Naive thymus-derived CD4-positive, alpha-beta T cell (primary cell): ENCODE data around the gene CFAP410. TPM values are rescaled to one million over a fixed set of nuclear protein-coding genes. Genes with fewer than 3 reads are reported as not detected.
A peak's percentile ranks its signal among the peaks of the same experiment; 100 is the strongest.
"Not testable (repeated sequence)": the region's sequence is repeated elsewhere in the genome, so short reads cannot be mapped to it uniquely, and the experiment has no call there.

ENCODE experiments used
- ATAC-seq: fragments of 150-1000 bp; cut with Tn5 transposase; 2 replicates; pipeline ENCODE4 v1.10.0; 2021; ENCODE audit warnings: mild to moderate bottlenecking, moderate library complexity
- CTCF ChIA-PET: fragments of 350-600 bp; sonication (Branson Sonifier 250); formaldehyde crosslinking; loops from one replicate; lab custom pipeline; 2021; ENCODE audit warnings: antibody characterized with exemption; lab: Charles Lee
- POLR2A ChIA-PET: fragments of 350-600 bp; sonication (Branson Sonifier 250); formaldehyde crosslinking; loops from one replicate; lab custom pipeline; 2021; ENCODE audit warnings: antibody characterized with exemption, inconsistent platforms; lab: Charles Lee
- DNase-seq, 9 donors: peaks; one replicate each; pipeline versions ENCODE4 v3.0.0 to v3.0.0-alpha.2; 2020 to 2022; ENCODE audit warnings: mixed read lengths in 1 of 9
- H3K27ac ChIP-seq: one replicate; pipeline ENCODE4 v1.7.0; 2013; ENCODE audit warnings: mild to moderate bottlenecking, low read depth, low read length, moderate library complexity
- H3K27me3 ChIP-seq, 2 donors: one replicate each; pipeline ENCODE4 v1.7.0; 2013; ENCODE audit warnings: low read length in 2 of 2, mild to moderate bottlenecking in 2 of 2, moderate library complexity in 2 of 2; ENCODE audit not compliant: control insufficient read depth in 2 of 2, insufficient read depth in 2 of 2
- H3K36me3 ChIP-seq, 3 experiments: 1 replicate in 2 of 3; 2 replicates in 1 of 3; pipeline ENCODE4 v1.7.0; 2013; ENCODE audit warnings: low read length in 3 of 3, mild to moderate bottlenecking in 3 of 3, moderate library complexity in 1 of 3; ENCODE audit not compliant: insufficient read depth in 3 of 3, control insufficient read depth in 2 of 3
- H3K4me1 ChIP-seq, 2 donors: one replicate each; pipeline ENCODE4 v1.7.0; 2013; ENCODE audit warnings: low read length in 2 of 2, mild to moderate bottlenecking in 2 of 2, moderate library complexity in 1 of 2; ENCODE audit not compliant: control insufficient read depth in 2 of 2, insufficient read depth in 2 of 2
- H3K4me3 ChIP-seq: 2 replicates; pipeline ENCODE4 v1.7.0; 2013; ENCODE audit warnings: mild to moderate bottlenecking, low read length
- H3K9me3 ChIP-seq, 3 experiments: 1 replicate in 2 of 3; 2 replicates in 1 of 3; pipeline ENCODE4 v1.7.0; 2013; ENCODE audit warnings: low read length in 3 of 3; ENCODE audit not compliant: control insufficient read depth in 2 of 3
- H3K27ac Mint-ChIP-seq, 9 donors: one replicate each; pipeline ENCODE4 v1.8.0; 2020 to 2022; ENCODE audit warnings: mixed read lengths in 9 of 9, mild to moderate bottlenecking in 8 of 9, moderate library complexity in 5 of 9, inconsistent platforms in 2 of 9
- H3K27me3 Mint-ChIP-seq, 5 donors: one replicate each; pipeline ENCODE4 v1.8.0; 2021 to 2022; ENCODE audit warnings: mixed read lengths in 5 of 5, mild to moderate bottlenecking in 1 of 5
- H3K36me3 Mint-ChIP-seq, 5 donors: one replicate each; pipeline ENCODE4 v1.8.0; 2020 to 2022; ENCODE audit warnings: mixed read lengths in 5 of 5, mild to moderate bottlenecking in 3 of 5, inconsistent platforms in 1 of 5
- H3K4me1 Mint-ChIP-seq, 7 donors: one replicate each; pipeline ENCODE4 v1.8.0; 2020 to 2022; ENCODE audit warnings: mixed read lengths in 7 of 7, mild to moderate bottlenecking in 3 of 7, inconsistent platforms in 1 of 7
- H3K4me3 Mint-ChIP-seq, 10 donors: one replicate each; pipeline ENCODE4 v1.8.0; 2020 to 2022; ENCODE audit warnings: mild to moderate bottlenecking in 10 of 10, mixed read lengths in 10 of 10, moderate library complexity in 6 of 10, inconsistent platforms in 2 of 10
- H3K9me3 Mint-ChIP-seq, 11 donors: one replicate each; pipeline ENCODE4 v1.8.0; 2020 to 2022; ENCODE audit warnings: mixed read lengths in 11 of 11, mild to moderate bottlenecking in 4 of 11, inconsistent platforms in 1 of 11, moderate library complexity in 1 of 11
- intact Hi-C, 2 donors: fragments of 100-400 bp; cut with micrococcal nuclease; formaldehyde crosslinking; loops; one replicate each; pipeline ENCODE4 v1.15.1; 2023
- polyA plus RNA-seq, 2 donors: library from polyadenylated mRNA; unstranded; fragments of 300-500 nt; fragmentation: Illumina TruSeq; gene quantifications; one replicate each; pipeline ENCODE4 v1.2.3, GENCODE V29; 2021
- total RNA-seq, 6 experiments: library from RNA in 5 of 6; stranded (reverse) in 5 of 6; gene quantifications; 1 replicate in 5 of 6; 2 replicates in 1 of 6; pipeline ENCODE4 v1.2.3 and lab custom pipeline; 2021 to 2026

CFAP410 gene
- total and polyA plus RNA-seq, 7 experiments from 2014 or later, result 20.8 to 66.7 (median 46.9) TPM

DNA sequence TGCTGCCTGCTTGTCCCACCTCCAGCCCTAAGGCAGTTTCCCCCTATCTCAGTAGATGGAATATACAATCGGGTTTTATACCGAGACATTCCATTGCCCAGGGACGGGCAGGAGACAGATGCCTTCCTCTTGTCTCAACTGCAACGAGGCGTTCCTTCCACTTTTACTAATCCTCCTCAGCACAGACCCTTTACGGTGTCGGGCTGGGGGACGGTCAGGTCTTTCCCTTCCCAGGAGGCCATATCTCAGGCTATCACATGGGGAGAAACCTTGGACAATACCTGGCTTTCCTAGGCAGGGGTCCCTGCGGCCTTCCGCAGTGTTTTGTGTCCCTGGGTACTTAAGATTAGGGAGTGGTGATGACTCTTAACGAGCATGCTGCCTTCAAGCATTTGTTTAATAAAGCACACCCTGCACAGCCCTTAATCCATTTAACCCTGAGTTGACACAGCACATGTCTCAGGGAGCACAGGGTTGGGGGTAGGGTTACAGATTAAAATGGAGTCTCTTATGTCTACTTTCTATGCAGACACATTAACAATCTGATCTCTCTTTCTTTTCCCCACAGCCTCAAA lies 55.9 kb downstream of the CFAP410 start:
- H3K9me3 ChIP-seq, H3K27me3 Mint-ChIP-seq, H3K27ac ChIP-seq, H3K4me1 ChIP-seq, H3K9me3 Mint-ChIP-seq, H3K4me3 Mint-ChIP-seq, DNase-seq, intact Hi-C loops, H3K36me3 Mint-ChIP-seq, H3K4me1 Mint-ChIP-seq, H3K27me3 ChIP-seq, POLR2A ChIA-PET, ATAC-seq, H3K36me3 ChIP-seq, CTCF ChIA-PET, H3K4me3 ChIP-seq: not testable (repeated sequence)
- peak overlapping the region in 1 of 9 donors; percentile 22 for H3K27ac Mint-ChIP-seq

DNA sequence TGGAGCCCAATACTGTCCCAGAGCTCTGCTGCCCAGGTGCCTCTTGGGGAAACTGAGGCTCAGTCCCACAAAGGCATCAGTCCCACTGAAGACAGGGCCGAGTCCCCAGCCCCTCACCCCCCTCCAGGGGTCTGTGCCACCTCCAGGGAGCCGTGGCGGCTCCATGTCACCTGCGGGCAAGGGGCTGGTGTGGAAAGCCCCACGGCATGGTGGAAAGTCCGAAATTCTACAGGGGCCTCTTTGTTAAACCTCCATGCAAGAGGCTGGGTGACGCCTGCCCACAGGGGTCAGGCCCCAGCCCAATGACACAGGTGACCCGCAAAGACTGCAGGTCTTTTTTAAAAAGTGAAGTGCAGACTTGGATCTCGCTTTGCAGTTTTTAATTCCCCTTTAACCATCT lies 56.8 kb downstream of the CFAP410 start:
- ATAC-seq, result no peak
- no peaks in the 10 kb centered on the region for H3K9me3 ChIP-seq

DNA sequence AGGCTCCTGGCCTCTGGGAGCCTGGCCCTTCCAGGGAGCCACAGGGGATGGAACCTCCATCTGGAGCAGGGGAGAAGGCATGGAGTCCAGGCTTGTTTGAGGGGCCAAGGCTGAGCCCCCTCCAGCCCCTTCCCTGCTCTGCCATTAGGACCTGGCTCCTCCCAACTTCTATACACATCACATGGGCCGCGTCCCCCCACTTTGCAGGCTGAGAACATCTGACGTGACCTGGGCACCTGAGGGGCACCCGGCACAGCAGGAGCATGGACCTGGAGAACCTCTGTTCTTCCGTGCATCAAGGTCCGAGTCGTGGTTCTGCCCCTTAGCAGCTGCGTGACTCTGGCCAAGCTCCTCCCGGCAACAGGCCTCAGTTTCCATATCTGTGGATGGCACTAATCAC lies 57.4 kb downstream of the CFAP410 start:
- Histone ChIP-seq H3K36me3 (no peaks in the 10 kb centered on the region), H3K4me1 (no peaks in the 10 kb centered on the region), H3K27me3 (no peaks in the 10 kb centered on the region), H3K4me3 (no peak overlapping the region), H3K9me3 (no peaks in the 10 kb centered on the region), H3K27ac (no peak overlapping the region)
- H3K27me3 Mint-ChIP-seq, result peaks cover 0 to 10% (median 0%) of the 10 kb centered on the region in 5 donors
- peak in 1 of 9 donors; percentile 7 for DNase-seq
- ChIA-PET POLR2A (interaction anchor here (0.6 kb wide), 1 partner anchor 159 kb away, joined by 3 read pairs; no protein-coding TSS in a partner anchor), CTCF (no interaction called here)
- no peaks in the 10 kb centered on the region for H3K36me3 Mint-ChIP-seq
- H3K4me3 Mint-ChIP-seq, result no peak overlapping the region
- no peak overlapping the region for H3K27ac Mint-ChIP-seq
- ATAC-seq, result no peak
- intact Hi-C loops, result no loop called here
- H3K4me1 Mint-ChIP-seq, result no peaks in the 10 kb centered on the region
- no peaks in the 10 kb centered on the region for H3K9me3 Mint-ChIP-seq

More for the DNA sequence above, 56.8 kb downstream of the CFAP410 start:
- POLR2A ChIA-PET, result no interaction called here
- Histone ChIP-seq H3K4me1 (no peaks in the 10 kb centered on the region), H3K36me3 (no peaks in the 10 kb centered on the region), H3K27ac (no peak overlapping the region), H3K27me3 (no peaks in the 10 kb centered on the region), H3K4me3 (no peak overlapping the region)
- Mint-ChIP-seq H3K36me3 (no peaks in the 10 kb centered on the region), H3K27me3 (peaks cover 0 to 7% (median 0%) of the 10 kb centered on the region in 5 donors), H3K9me3 (no peaks in the 10 kb centered on the region), H3K27ac (no peak overlapping the region), H3K4me1 (no peaks in the 10 kb centered on the region), H3K4me3 (no peak overlapping the region)
- intact Hi-C loops, result no loop called here
- DNase-seq, result no peak
- CTCF ChIA-PET, result no interaction called here

DNA sequence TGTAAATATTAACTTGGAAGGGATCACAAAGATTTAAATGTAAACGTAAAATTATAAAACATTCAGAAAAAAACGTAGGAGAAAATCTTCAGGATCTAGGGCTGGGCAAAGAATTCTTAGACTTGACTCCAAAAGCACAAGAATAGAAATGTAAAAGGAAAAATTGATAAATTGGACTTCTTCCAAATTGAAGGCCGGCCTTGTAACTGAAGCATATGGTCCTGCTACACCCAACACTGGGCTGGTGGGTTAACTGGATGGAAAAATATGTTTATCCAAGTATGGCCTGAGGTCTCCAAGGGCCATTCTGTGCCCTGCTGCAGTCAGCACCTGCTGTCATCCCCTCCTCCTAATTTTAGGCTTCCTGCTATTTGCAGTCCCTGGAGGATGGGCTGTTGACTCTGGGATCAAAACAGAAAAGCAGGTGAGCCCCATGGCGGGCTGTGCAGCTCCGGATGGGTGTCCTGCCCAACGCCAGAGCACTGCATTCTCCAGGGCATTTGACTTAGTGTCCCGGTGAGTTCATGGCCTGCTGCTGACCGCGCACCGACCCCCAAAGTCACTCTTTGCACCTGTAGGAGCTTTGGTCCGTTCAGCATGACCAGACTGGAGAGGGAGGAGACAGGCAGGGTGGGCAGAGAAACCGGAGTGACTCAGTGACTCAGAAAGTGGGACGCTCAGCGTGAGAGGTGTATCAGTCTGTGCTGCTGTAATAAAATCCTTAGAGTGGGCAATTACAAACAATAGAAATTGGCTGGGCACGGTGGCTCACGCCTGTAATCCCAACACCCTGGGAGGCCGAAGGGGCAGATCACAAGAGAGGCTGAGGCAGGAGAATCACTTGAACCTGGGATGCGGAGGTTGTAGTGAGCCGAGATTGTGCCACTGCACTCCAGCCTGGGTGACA lies 59.6 kb downstream of the CFAP410 start:
- no peaks in the 10 kb centered on the region for H3K4me1 Mint-ChIP-seq
- Histone ChIP-seq H3K27ac (no peak overlapping the region), H3K4me1 (no peaks in the 10 kb centered on the region), H3K27me3 (no peaks in the 10 kb centered on the region), H3K4me3 (no peak overlapping the region), H3K9me3 (no peaks in the 10 kb centered on the region), H3K36me3 (no peaks in the 10 kb centered on the region)
- ATAC-seq (no peak), DNase-seq (no peak)
- H3K27me3 Mint-ChIP-seq, result peaks cover 0 to 22% (median 0%) of the 10 kb centered on the region in 5 donors
- intact Hi-C loops, result no loop called here
- ChIA-PET CTCF (no interaction called here), POLR2A (no interaction called here)
- no peak overlapping the region for H3K27ac Mint-ChIP-seq
- no peak overlapping the region for H3K4me3 Mint-ChIP-seq
- H3K36me3 Mint-ChIP-seq, result no peaks in the 10 kb centered on the region
- no peaks in the 10 kb centered on the region for H3K9me3 Mint-ChIP-seq

Other genes starting within 250 kb of the CFAP410 start
- 10 to 100 TPM; 12.0 to 42.3 (median 23.0) TPM for gene PWP2, start 232.0 kb downstream of the CFAP410 start, total RNA-seq
- 10 to 100 TPM in 1 of 2 donors, 1 to 10 TPM in 1; 8.7 to 17.9 TPM for gene PWP2, start 232.0 kb downstream of the CFAP410 start, polyA plus RNA-seq
- gene GATD3, start 205.7 kb downstream of the CFAP410 start, total RNA-seq, result 10 to 100 TPM; 13.3 to 47.8 (median 46.5) TPM
- gene GATD3, start 205.7 kb downstream of the CFAP410 start, polyA plus RNA-seq, result 10 to 100 TPM; 51.2 to 56.8 TPM
- gene ICOSLG, start 98.4 kb downstream of the CFAP410 start, total RNA-seq, result 10 to 100 TPM in 3 of 5 experiments, 1 to 10 TPM in 2; 3.3 to 20.4 (median 10.7) TPM
- 1 to 10 TPM in 1 of 2 donors, under 1 TPM in 1; 0.45 to 3.6 TPM for gene ICOSLG, start 98.4 kb downstream of the CFAP410 start, polyA plus RNA-seq
- not detected for gene DNMT3L, start 77.5 kb downstream of the CFAP410 start, total RNA-seq
- gene DNMT3L, start 77.5 kb downstream of the CFAP410 start, polyA plus RNA-seq, result not detected
- 1 to 10 TPM in 1 of 5 experiments, under 1 TPM in 1, not detected in 3; 0.32 to 2.6 TPM for gene AIRE, start 53.5 kb downstream of the CFAP410 start, total RNA-seq
- under 1 TPM in 1 of 2 donors, not detected in 1; 0.14 TPM for gene AIRE, start 53.5 kb downstream of the CFAP410 start, polyA plus RNA-seq
- 100 to 1,000 TPM; 107 to 196 (median 122) TPM for gene PFKL, start 39.3 kb downstream of the CFAP410 start, total RNA-seq
- gene PFKL, start 39.3 kb downstream of the CFAP410 start, polyA plus RNA-seq, result 100 to 1,000 TPM in 1 of 2 donors, 10 to 100 TPM in 1; 75.0 to 103 TPM
- gene TRPM2, start 14.2 kb upstream of the CFAP410 start, total RNA-seq, result 10 to 100 TPM in 2 of 5 experiments, 1 to 10 TPM in 3; 1.2 to 29.6 (median 5.3) TPM
- 1 to 10 TPM; 1.5 to 1.7 TPM for gene TRPM2, start 14.2 kb upstream of the CFAP410 start, polyA plus RNA-seq
- gene LRRC3, start 116.1 kb upstream of the CFAP410 start, total RNA-seq, result 1 to 10 TPM in 3 of 5 experiments, under 1 TPM in 2; 0.79 to 3.3 (median 1.0) TPM
- under 1 TPM; 0.06 to 0.66 TPM for gene LRRC3, start 116.1 kb upstream of the CFAP410 start, polyA plus RNA-seq
- not detected for gene KRTAP10-1, start 200.8 kb upstream of the CFAP410 start, total RNA-seq
- gene KRTAP10-1, start 200.8 kb upstream of the CFAP410 start, polyA plus RNA-seq, result not detected
- not detected for gene KRTAP10-2, start 212.1 kb upstream of the CFAP410 start, total RNA-seq
- not detected for gene KRTAP10-2, start 212.1 kb upstream of the CFAP410 start, polyA plus RNA-seq
- not detected for gene KRTAP10-3, start 219.4 kb upstream of the CFAP410 start, total RNA-seq
- gene KRTAP10-3, start 219.4 kb upstream of the CFAP410 start, polyA plus RNA-seq, result not detected
- gene KRTAP10-4, start 234.3 kb upstream of the CFAP410 start, total RNA-seq, result not detected
- not detected for gene KRTAP10-4, start 234.3 kb upstream of the CFAP410 start, polyA plus RNA-seq
- not detected for gene KRTAP10-5, start 241.2 kb upstream of the CFAP410 start, total RNA-seq
- not detected for gene KRTAP10-5, start 241.2 kb upstream of the CFAP410 start, polyA plus RNA-seq